Fibroblast of lung (primary cell): ENCODE results near the gene BCAT1. TPM values are rescaled to one million over a fixed set of nuclear protein-coding genes. Genes with fewer than 3 reads are reported as not detected.
"Not testable (repeated sequence)": the region's sequence is repeated elsewhere in the genome, so short reads cannot be mapped to it uniquely, and the experiment has no call there.

Experiments used
- DNase-seq, 2 donors: peaks; one replicate each; pipeline versions ENCODE4 v3.0.0 to v3.0.0-alpha.2; 2010; ENCODE audit warnings: low read depth in 2 of 2
- H2AFZ ChIP-seq: 2 replicates; pipeline ENCODE4 v1.5.1; 2012; ENCODE audit warnings: low read length, control low read depth, inconsistent platforms
- H3K27ac ChIP-seq: 2 replicates; pipeline ENCODE4 v1.5.1; 2011; ENCODE audit warnings: low read length, control low read depth; ENCODE audit not compliant: insufficient read depth
- H3K27me3 ChIP-seq: 2 replicates; pipeline ENCODE4 v1.5.1; 2011; ENCODE audit warnings: mild to moderate bottlenecking, low read length; ENCODE audit not compliant: control insufficient read depth, insufficient read depth
- H3K36me3 ChIP-seq: 2 replicates; pipeline ENCODE4 v1.5.1; 2011; ENCODE audit warnings: low read length; ENCODE audit not compliant: control insufficient read depth, insufficient read depth
- H3K4me1 ChIP-seq: 2 replicates; pipeline ENCODE4 v1.5.1; 2011; ENCODE audit warnings: low read length; ENCODE audit not compliant: control insufficient read depth, insufficient read depth; ENCODE audit errors: extremely low read depth
- H3K4me2 ChIP-seq: 2 replicates; pipeline ENCODE4 v1.5.1; 2011; ENCODE audit warnings: low read length, control low read depth; ENCODE audit not compliant: insufficient read depth; ENCODE audit errors: extremely low read depth
- H3K4me3 ChIP-seq, 4 experiments: fragments of 200-600 bp in 1 of 4; sonication (generic) in 1 of 4; replicated peaks in 1 of 4; 2 replicates each; pipeline ENCODE4 v1.5.1; 2011 to 2016; ENCODE audit warnings: low read length in 4 of 4, low read depth in 3 of 4, mild to moderate bottlenecking in 3 of 4, control low read depth in 2 of 4, inconsistent platforms in 1 of 4, mixed read lengths in 1 of 4; ENCODE audit not compliant: insufficient read depth in 1 of 4; ENCODE audit errors: control extremely low read depth in 1 of 4
- H3K79me2 ChIP-seq: 2 replicates; pipeline ENCODE4 v1.5.1; 2012; ENCODE audit warnings: mild to moderate bottlenecking, low read length, inconsistent platforms; ENCODE audit not compliant: control insufficient read depth, insufficient read depth
- H3K9ac ChIP-seq: 2 replicates; pipeline ENCODE4 v1.5.1; 2011; ENCODE audit warnings: mild to moderate bottlenecking, low read length, control low read depth; ENCODE audit not compliant: insufficient read depth
- H3K9me3 ChIP-seq: 2 replicates; pipeline ENCODE4 v1.5.1; 2012; ENCODE audit warnings: low read depth, low read length; ENCODE audit not compliant: control insufficient read depth, insufficient read depth
- H4K20me1 ChIP-seq: 2 replicates; pipeline ENCODE4 v1.5.1; 2011; ENCODE audit warnings: low read length; ENCODE audit not compliant: control insufficient read depth, insufficient read depth; ENCODE audit errors: extremely low read depth
- CTCF ChIP-seq, 2 donors: IDR thresholded peaks in 1 of 2; conservative IDR thresholded peaks in 1 of 2; 1 replicate in 1 of 2; 2 replicates in 1 of 2; pipeline ENCODE4 v1.5.1; 2011 to 2012; ENCODE audit warnings: low read length in 2 of 2, control low read depth in 1 of 2, inconsistent platforms in 1 of 2, low read depth in 1 of 2, mild to moderate bottlenecking in 1 of 2
- EZH2 ChIP-seq: IDR thresholded peaks from 2 replicates; pipeline ENCODE4 v1.5.1; 2012; ENCODE audit warnings: low read length, control low read depth, mild to moderate bottlenecking; ENCODE audit errors: missing control alignments
- polyA plus RNA-seq, 2 donors: library from polyadenylated mRNA; depleted of rRNA in 1 of 2; stranded (reverse) in 1 of 2; unstranded in 1 of 2; fragments of >200 nt; gene quantifications; 2 replicates each; pipeline ENCODE4 v1.2.1, GENCODE V29; 2011 to 2012; ENCODE audit warnings: missing spikeins in 1 of 2
- total RNA-seq: library from RNA; depleted of rRNA; stranded (reverse); fragments of >200 nt; gene quantifications from 2 replicates; pipeline ENCODE4 v1.2.1, GENCODE V29; 2014

The BCAT1 gene
- total and polyA plus RNA-seq, 2 donors (not counting 1 experiment from before 2014, with no cell fraction given), result 27.8 to 162 TPM

- no peaks in the 10 kb centered on the region for H3K9me3 ChIP-seq
- no peaks in the 10 kb centered on the region for H3K36me3 ChIP-seq
- no peak overlapping the region for H3K4me3 ChIP-seq
- H3K9ac ChIP-seq, result no peak overlapping the region
- H3K27me3 ChIP-seq, result no peaks in the 10 kb centered on the region
- peak in 1 of 2 donors; percentile 53 for DNase-seq
- H3K27ac ChIP-seq, result no peak overlapping the region
- no peaks in the 10 kb centered on the region for H3K4me1 ChIP-seq
- H2AFZ ChIP-seq, result no peak overlapping the region
- no peaks in the 10 kb centered on the region for H4K20me1 ChIP-seq
- H3K4me2 ChIP-seq, result no peak overlapping the region
- TF ChIP-seq CTCF (conservative IDR thresholded peaks at IDR 0.05 in 1 of 2, IDR thresholded peaks at IDR 0.05 in 1 of 2; ENCODE audit: low read depth in 1 of 2, low read length in 2 of 2), result no peak
- no peak for TF ChIP-seq EZH2
- peaks cover 19% of the 10 kb centered on the region for H3K79me2 ChIP-seq
Observed at GRCh38 chr12:24931666-24932405, 17.1 kb downstream of the BCAT1 start.

GRCh38 chr12:24929953-24930352 lies 18.9 kb downstream of the BCAT1 start:
- Histone ChIP-seq H3K9me3 (no peaks in the 10 kb centered on the region), H3K79me2 (peaks cover 9% of the 10 kb centered on the region)
- TF ChIP-seq CTCF (conservative IDR thresholded peaks at IDR 0.05 in 1 of 2, IDR thresholded peaks at IDR 0.05 in 1 of 2; ENCODE audit: low read depth in 1 of 2, low read length in 2 of 2) (no peak), EZH2 (no peak)

GRCh38 chr12:24928533-24929306 lies 20.2 kb downstream of the BCAT1 start:
- H3K36me3 ChIP-seq, H3K4me2 ChIP-seq, H3K27me3 ChIP-seq, H4K20me1 ChIP-seq, H3K4me3 ChIP-seq, H3K9ac ChIP-seq, H3K4me1 ChIP-seq, H2AFZ ChIP-seq, H3K9me3 ChIP-seq, H3K27ac ChIP-seq, H3K79me2 ChIP-seq: not testable (repeated sequence)
- DNase-seq, result peak in 1 of 2 donors; percentile 27

More at GRCh38 chr12:24929953-24930352, 18.9 kb downstream of the BCAT1 start:
- Histone ChIP-seq H2AFZ (no peak overlapping the region), H3K9ac (no peak overlapping the region), H3K4me1 (no peaks in the 10 kb centered on the region), H3K4me3 (no peak overlapping the region), H4K20me1 (no peaks in the 10 kb centered on the region), H3K36me3 (no peaks in the 10 kb centered on the region), H3K27ac (no peak overlapping the region), H3K4me2 (no peak overlapping the region), H3K27me3 (no peaks in the 10 kb centered on the region)
- DNase-seq, result no peak
